H1 (cell line): Measurements from ENCODE around the gene AEBP1. TPM values are rescaled to one million over a fixed set of nuclear protein-coding genes. Genes with fewer than 3 reads are reported as not detected.
A peak's percentile ranks its signal among the peaks of the same experiment; 100 is the strongest.

Experiments
- CREB1 ChIP-seq: IDR thresholded peaks from 2 replicates; pipeline ENCODE4 v1.6.1; 2012; ENCODE audit warnings: inconsistent platforms
- JUND ChIP-seq: IDR thresholded peaks from 2 replicates; pipeline ENCODE4 v1.6.1; 2011; ENCODE audit warnings: mild to moderate bottlenecking, improper control_type of control experiment, low read length
- RAD21 ChIP-seq, 2 experiments: IDR thresholded peaks in 1 of 2; conservative IDR thresholded peaks in 1 of 2; 2 replicates each; pipeline ENCODE4 v1.6.1; 2011; ENCODE audit warnings: low read depth in 2 of 2, low read length in 2 of 2, improper control_type of control experiment in 1 of 2, inconsistent platforms in 1 of 2, mild to moderate bottlenecking in 1 of 2, moderate library complexity in 1 of 2
- TAF1 ChIP-seq: IDR thresholded peaks from 2 replicates; pipeline ENCODE4 v1.6.1; 2011; ENCODE audit warnings: mild to moderate bottlenecking, low read depth, low read length
- polyA plus RNA-seq, 7 experiments: library from polyadenylated mRNA; depleted of rRNA in 3 of 7; stranded (reverse) in 5 of 7; unstranded in 2 of 7; fragments of >200 nt in 5 of 7; fragments of 200-250 nt in 2 of 7; gene quantifications; 1 replicate in 5 of 7; 2 replicates in 1 of 7; 4 replicates in 1 of 7; pipeline versions ENCODE4 v1.2.1 to v1.2.3, GENCODE V29; 2011 to 2013; ENCODE audit warnings: missing spikeins in 2 of 7, mixed read lengths in 2 of 7
- total RNA-seq: library from RNA; stranded (reverse); fragmentation: NEBNext Ultra II Directional; extraction: Animal tissue kit (Norgen Biotek cat#: 25700); gene quantifications from 2 replicates; pipeline ENCODE4 v1.2.1, GENCODE V29; 2021

AEBP1 gene
- total and polyA plus RNA-seq, 2 of the 8 experiments (the other 6 are each of a cell fraction or from before 2014, with no cell fraction given) = 10.4 to 41.2 TPM

DNA sequence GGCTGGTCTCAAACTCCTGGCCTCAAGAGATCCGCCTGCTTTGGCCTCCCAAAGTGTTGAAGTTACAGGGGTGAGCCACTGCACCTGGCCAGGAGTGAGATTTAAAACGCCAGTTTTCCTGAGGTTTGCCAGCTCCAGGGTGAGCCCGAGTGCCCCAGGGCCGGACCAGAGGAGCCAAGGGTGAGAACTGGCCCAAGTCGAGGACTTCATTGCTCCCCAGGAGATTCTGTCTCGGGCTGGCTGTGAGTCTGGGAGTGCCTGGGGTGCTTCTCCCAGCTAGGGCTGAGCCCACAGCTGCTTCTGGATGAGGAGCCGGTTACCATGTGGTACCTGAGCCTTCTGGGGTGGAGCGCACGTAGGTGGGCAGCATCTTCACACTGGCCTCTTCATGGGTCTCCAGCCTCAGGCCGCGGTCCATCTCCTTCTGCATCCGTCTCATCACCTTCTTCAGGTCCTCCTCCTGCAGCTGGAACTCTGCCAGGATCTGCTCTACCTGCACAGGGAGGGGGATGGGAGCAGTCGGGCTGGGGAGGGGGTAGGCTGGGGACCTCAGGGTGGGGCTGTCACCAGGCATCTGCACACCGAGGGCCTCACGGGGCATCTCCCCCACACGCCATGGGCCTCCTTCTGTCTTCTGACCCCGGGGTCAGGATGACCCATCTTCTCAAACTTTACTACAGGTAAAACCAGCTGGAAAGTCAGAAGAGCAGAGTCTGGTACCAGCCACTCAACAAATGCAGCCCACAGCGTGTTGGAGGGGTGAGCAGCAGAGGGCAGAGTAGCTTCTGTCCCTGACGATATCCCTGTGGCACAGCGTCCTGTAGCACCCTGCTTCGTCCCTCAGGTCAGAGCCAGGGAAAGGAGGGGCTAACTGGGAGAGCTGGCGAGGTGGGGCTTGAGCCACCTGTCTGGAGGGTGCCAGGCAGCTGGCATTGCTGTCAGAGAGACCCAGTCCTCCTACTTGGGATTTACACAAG lies 49.1 kb downstream of the AEBP1 start (continued):
- TF ChIP-seq RAD21 (IDR thresholded peaks at IDR 0.05 in 1 of 2, conservative IDR thresholded peaks at IDR 0.05 in 1 of 2; ENCODE audit: low read depth in 2 of 2, low read length in 2 of 2) = peak; percentile 25 to 42; a peak in 3 of 4 replicates
- no peak for TF ChIP-seq CREB1
- TF ChIP-seq JUND = no peak
- TF ChIP-seq TAF1 = no peak
